ENCODE data around the gene WDR70.

- no peak for TF ChIP-seq CTCF (IDR thresholded peaks at IDR 0.05)
- no peak for TF ChIP-seq POLR2A (IDR thresholded peaks at IDR 0.05)
Observed at GRCh38 chr5:37772255-37772654, 393.1 kb downstream of the WDR70 start.
